GM12878 (cell line): ENCODE data around the gene TMED7.

Experiments
- EGR1 ChIP-seq, 2 experiments: IDR thresholded peaks; 1 replicate in 1 of 2; 2 replicates in 1 of 2; pipeline ENCODE4 v1.6.1; 2011 to 2012; ENCODE audit warnings: low read depth in 2 of 2, low read length in 2 of 2, borderline replicate concordance in 1 of 2, mild to moderate bottlenecking in 1 of 2, moderate library complexity in 1 of 2
- EP300 ChIP-seq, 2 experiments: fragments of 150-350 bp in 1 of 2; IDR thresholded peaks; 2 replicates each; pipeline ENCODE4 v1.6.1; 2011 to 2012; ENCODE audit warnings: low read depth in 2 of 2, low read length in 2 of 2, borderline replicate concordance in 1 of 2, improper control_type of control experiment in 1 of 2, inconsistent platforms in 1 of 2; ENCODE audit not compliant: control insufficient read depth in 1 of 2
- KDM1A ChIP-seq: fragments of 200-600 bp; sonication (generic); IDR thresholded peaks from 2 replicates; pipeline ENCODE4 v1.6.1; 2016; ENCODE audit warnings: borderline replicate concordance
- MEF2B ChIP-seq: fragments of 450-650 bp; IDR thresholded peaks from 2 replicates; pipeline ENCODE4 v1.6.1; 2018; ENCODE audit warnings: mild to moderate bottlenecking, moderate library complexity; ENCODE audit not compliant: partially characterized antibody, poor library complexity, severe bottlenecking
- NRF1 ChIP-seq: conservative IDR thresholded peaks from 2 replicates; pipeline ENCODE4 v1.6.1; 2011; ENCODE audit warnings: mild to moderate bottlenecking, low read depth, low read length, improper control_type of control experiment
- POLR2AphosphoS5 ChIP-seq: IDR thresholded peaks from 2 replicates; pipeline ENCODE4 v1.6.1; 2011; ENCODE audit warnings: mild to moderate bottlenecking, low read length, inconsistent platforms
- SKIL ChIP-seq: fragments of 450-650 bp; IDR thresholded peaks from 2 replicates; pipeline ENCODE4 v1.6.1; 2017; ENCODE audit warnings: mild to moderate bottlenecking, low read depth, inconsistent platforms; ENCODE audit not compliant: poor library complexity, severe bottlenecking
- STAT1 ChIP-seq: fragments of 450-650 bp; conservative IDR thresholded peaks from 2 replicates; pipeline ENCODE4 v1.6.1; 2014; ENCODE audit warnings: antibody characterized with exemption, mild to moderate bottlenecking
- USF2 ChIP-seq: IDR thresholded peaks from 2 replicates; pipeline ENCODE4 v1.6.1; 2011; ENCODE audit warnings: low read depth, low read length, improper control_type of control experiment, borderline replicate concordance
- ZNF274 ChIP-seq: IDR thresholded peaks from one replicate; pipeline ENCODE4 v1.8.0; 2011; ENCODE audit not compliant: insufficient read length, insufficient read depth
- TF ChIP-seq, protein P1 (sequence below): IDR thresholded peaks from 2 replicates; pipeline ENCODE4 v1.6.1; 2012; ENCODE audit warnings: low read length, inconsistent platforms
- TF ChIP-seq, protein P2 (sequence below), 3 experiments: IDR thresholded peaks in 2 of 3; conservative IDR thresholded peaks in 1 of 3; 2 replicates each; pipeline ENCODE4 v1.5.1; 2011; ENCODE audit warnings: low read depth in 3 of 3, low read length in 3 of 3, mild to moderate bottlenecking in 3 of 3, control low read depth in 2 of 3, moderate library complexity in 2 of 3, inconsistent platforms in 1 of 3, mixed read lengths in 1 of 3; ENCODE audit not compliant: control insufficient read depth in 2 of 3, insufficient read depth in 1 of 3; ENCODE audit errors: extremely low read depth in 1 of 3

GRCh38 chr5:115599502-115599901, 26.3 kb downstream of the TMED7 start:
- TF ChIP-seq, protein P1, sequence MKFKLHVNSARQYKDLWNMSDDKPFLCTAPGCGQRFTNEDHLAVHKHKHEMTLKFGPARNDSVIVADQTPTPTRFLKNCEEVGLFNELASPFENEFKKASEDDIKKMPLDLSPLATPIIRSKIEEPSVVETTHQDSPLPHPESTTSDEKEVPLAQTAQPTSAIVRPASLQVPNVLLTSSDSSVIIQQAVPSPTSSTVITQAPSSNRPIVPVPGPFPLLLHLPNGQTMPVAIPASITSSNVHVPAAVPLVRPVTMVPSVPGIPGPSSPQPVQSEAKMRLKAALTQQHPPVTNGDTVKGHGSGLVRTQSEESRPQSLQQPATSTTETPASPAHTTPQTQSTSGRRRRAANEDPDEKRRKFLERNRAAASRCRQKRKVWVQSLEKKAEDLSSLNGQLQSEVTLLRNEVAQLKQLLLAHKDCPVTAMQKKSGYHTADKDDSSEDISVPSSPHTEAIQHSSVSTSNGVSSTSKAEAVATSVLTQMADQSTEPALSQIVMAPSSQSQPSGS: no peak
- TF ChIP-seq POLR2AphosphoS5 (no peak), EGR1 (IDR thresholded peaks at IDR 0.05; ENCODE audit: borderline replicate concordance in 1 of 2, low read depth in 2 of 2, low read length in 2 of 2) (no peak), SKIL (no peak), MEF2B (no peak), KDM1A (no peak), USF2 (no peak), ZNF274 (no peak), STAT1 (no peak), EP300 (IDR thresholded peaks at IDR 0.05; ENCODE audit: borderline replicate concordance in 1 of 2, control insufficient read depth in 1 of 2, low read depth in 2 of 2, low read length in 2 of 2) (no peak), NRF1 (no peak)
- TF ChIP-seq, protein P2, sequence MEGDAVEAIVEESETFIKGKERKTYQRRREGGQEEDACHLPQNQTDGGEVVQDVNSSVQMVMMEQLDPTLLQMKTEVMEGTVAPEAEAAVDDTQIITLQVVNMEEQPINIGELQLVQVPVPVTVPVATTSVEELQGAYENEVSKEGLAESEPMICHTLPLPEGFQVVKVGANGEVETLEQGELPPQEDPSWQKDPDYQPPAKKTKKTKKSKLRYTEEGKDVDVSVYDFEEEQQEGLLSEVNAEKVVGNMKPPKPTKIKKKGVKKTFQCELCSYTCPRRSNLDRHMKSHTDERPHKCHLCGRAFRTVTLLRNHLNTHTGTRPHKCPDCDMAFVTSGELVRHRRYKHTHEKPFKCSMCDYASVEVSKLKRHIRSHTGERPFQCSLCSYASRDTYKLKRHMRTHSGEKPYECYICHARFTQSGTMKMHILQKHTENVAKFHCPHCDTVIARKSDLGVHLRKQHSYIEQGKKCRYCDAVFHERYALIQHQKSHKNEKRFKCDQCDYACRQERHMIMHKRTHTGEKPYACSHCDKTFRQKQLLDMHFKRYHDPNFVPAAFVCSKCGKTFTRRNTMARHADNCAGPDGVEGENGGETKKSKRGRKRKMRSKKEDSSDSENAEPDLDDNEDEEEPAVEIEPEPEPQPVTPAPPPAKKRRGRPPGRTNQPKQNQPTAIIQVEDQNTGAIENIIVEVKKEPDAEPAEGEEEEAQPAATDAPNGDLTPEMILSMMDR (IDR thresholded peaks at IDR 0.05 in 2 of 3, conservative IDR thresholded peaks at IDR 0.05 in 1 of 3; ENCODE audit: control insufficient read depth in 2 of 3, extremely low read depth in 1 of 3, insufficient read depth in 1 of 3, low read depth in 3 of 3, low read length in 3 of 3): no peak
